A673 (cell line): Measurements from ENCODE around the gene MX2.

Source experiments
- CTCF ChIP-seq: fragments of 300-800, 200-600 bp; sonication (generic); conservative IDR thresholded peaks from 2 replicates; pipeline ENCODE4 v1.5.1; 2017; ENCODE audit warnings: low read depth, mild to moderate bottlenecking, antibody characterized with exemption, low read length, moderate library complexity, mixed read lengths
- EZH2 ChIP-seq: fragments of 200-600 bp; sonication (generic); IDR thresholded peaks from 2 replicates; pipeline ENCODE4 v1.6.1; 2017; ENCODE audit warnings: borderline replicate concordance, low read depth, mild to moderate bottlenecking, mixed read lengths, antibody characterized with exemption, low read length; ENCODE audit not compliant: poor library complexity, severe bottlenecking

- TF ChIP-seq CTCF = no peak
- TF ChIP-seq EZH2 = peak; percentile 35
These were observed 45.4 kb upstream of the MX2 start, which contains the start of gene FAM3B for GRCh38 chr21:41316200-41317062.
